Thymus (tissue), 11 donors: Measurements from ENCODE around the gene IBSP. TPM values are rescaled to one million over a fixed set of nuclear protein-coding genes. Genes with fewer than 3 reads are reported as not detected.

Experiments used
- DNase-seq, 9 donors: peaks; one replicate each; pipeline ENCODE4 v3.0.0-alpha.2; 2013; ENCODE audit warnings: low spot score in 9 of 9, low read depth in 6 of 9, missing footprints in 1 of 9
- H3K27ac ChIP-seq, 2 donors: one replicate each; pipeline ENCODE4 v1.5.1; 2013; ENCODE audit warnings: control low read depth in 1 of 2, low read depth in 1 of 2, low read length in 1 of 2, mild to moderate bottlenecking in 1 of 2, moderate library complexity in 1 of 2
- H3K27me3 ChIP-seq, 2 donors: one replicate each; pipeline ENCODE4 v1.5.1; 2013; ENCODE audit warnings: low read length in 1 of 2; ENCODE audit not compliant: control insufficient read depth in 2 of 2, insufficient read depth in 1 of 2
- H3K36me3 ChIP-seq, 2 donors: one replicate each; pipeline ENCODE4 v1.5.1; 2013; ENCODE audit warnings: low read length in 1 of 2, mild to moderate bottlenecking in 1 of 2, moderate library complexity in 1 of 2; ENCODE audit not compliant: control insufficient read depth in 2 of 2, insufficient read depth in 2 of 2
- H3K4me1 ChIP-seq, 2 donors: one replicate each; pipeline ENCODE4 v1.5.1; 2013; ENCODE audit warnings: low read length in 2 of 2; ENCODE audit not compliant: control insufficient read depth in 2 of 2, insufficient read depth in 2 of 2
- H3K4me3 ChIP-seq, 2 donors: one replicate each; pipeline ENCODE4 v1.5.1; 2013; ENCODE audit warnings: low read length in 2 of 2, control low read depth in 1 of 2, mild to moderate bottlenecking in 1 of 2
- H3K9me3 ChIP-seq, 2 donors: one replicate each; pipeline ENCODE4 v1.5.1; 2013; ENCODE audit warnings: low read length in 1 of 2, mild to moderate bottlenecking in 1 of 2; ENCODE audit not compliant: control insufficient read depth in 2 of 2, insufficient read depth in 1 of 2
- WGBS: extraction: QIAGEN DNeasy Blood & Tissue Kit; methylation state at CpG from one replicate; pipeline ENCODE4 v1.1.7; 2013; 5-methylcytosine and 5-hydroxymethylcytosine counted together
- polyA plus RNA-seq: library from polyadenylated mRNA; stranded (reverse); fragments of 200-250 nt; gene quantifications from one replicate; pipeline ENCODE4 v1.2.3, GENCODE V29; 2013
- total RNA-seq: library from RNA; stranded (reverse); fragments of 120-200 nt; gene quantifications from one replicate; pipeline ENCODE4 v1.2.4, GENCODE V29; 2013
- donor health status: healthy.

Gene IBSP
- total and polyA plus RNA-seq, 2 donors, result 0.33 to 1.6 TPM

GRCh38 chr4:87803421-87803820 lies 4.1 kb downstream of the IBSP start:
- Histone ChIP-seq H3K9me3 (no peaks in the 10 kb centered on the region), H3K36me3 (no peaks in the 10 kb centered on the region), H3K4me1 (no peaks in the 10 kb centered on the region), H3K4me3 (no peak overlapping the region), H3K27ac (no peak overlapping the region), H3K27me3 (no peaks in the 10 kb centered on the region)
- DNase-seq, result no peak
- 91% methylated on average over 2 of the region's 2 CpGs for WGBS

- Histone ChIP-seq H3K4me1 (no peaks in the 10 kb centered on the region), H3K9me3 (no peaks in the 10 kb centered on the region), H3K27ac (no peak overlapping the region)
Measured at GRCh38 chr4:87804871-87805270, 5.5 kb downstream of the IBSP start.

GRCh38 chr4:87805971-87806370 lies 6.6 kb downstream of the IBSP start:
- Histone ChIP-seq H3K9me3 (no peaks in the 10 kb centered on the region), H3K4me3 (no peak overlapping the region), H3K27ac (no peak overlapping the region), H3K27me3 (no peaks in the 10 kb centered on the region), H3K4me1 (no peaks in the 10 kb centered on the region), H3K36me3 (no peaks in the 10 kb centered on the region)
- WGBS, result 97% methylated on average over 2 of the region's 2 CpGs
- DNase-seq, result no peak

More at GRCh38 chr4:87804871-87805270, 5.5 kb downstream of the IBSP start:
- Histone ChIP-seq H3K4me3 (no peak overlapping the region), H3K36me3 (no peaks in the 10 kb centered on the region), H3K27me3 (no peaks in the 10 kb centered on the region)
- DNase-seq, result no peak
- WGBS, result 84% methylated on average over 2 of the region's 2 CpGs

DNA sequence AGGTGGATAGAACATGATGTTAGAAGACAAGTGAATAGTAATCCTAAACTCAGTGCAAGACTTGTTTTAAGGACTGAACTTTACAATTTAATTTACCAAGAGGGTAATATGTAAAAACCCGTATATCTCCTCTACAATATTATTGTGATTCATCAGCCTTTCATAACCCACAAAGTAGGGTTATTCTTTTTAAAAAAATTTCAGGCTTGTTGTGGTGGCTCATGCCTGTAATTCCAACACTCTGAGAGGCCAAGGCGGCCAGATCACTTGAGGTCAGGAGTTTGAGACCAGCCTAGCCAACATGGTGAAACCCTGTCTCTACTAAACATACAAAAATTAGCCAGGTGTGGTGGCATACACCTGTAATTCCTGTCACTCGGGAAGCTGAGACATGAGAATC lies 7.2 kb downstream of the IBSP start:
- Histone ChIP-seq H3K36me3 (no peaks in the 10 kb centered on the region), H3K27ac (no peak overlapping the region), H3K4me3 (no peak overlapping the region), H3K27me3 (no peaks in the 10 kb centered on the region), H3K9me3 (no peaks in the 10 kb centered on the region), H3K4me1 (no peaks in the 10 kb centered on the region)
- DNase-seq, result no peak
- 97% methylated on average over 3 of the region's 3 CpGs for whole genome bisulfite sequencing

DNA sequence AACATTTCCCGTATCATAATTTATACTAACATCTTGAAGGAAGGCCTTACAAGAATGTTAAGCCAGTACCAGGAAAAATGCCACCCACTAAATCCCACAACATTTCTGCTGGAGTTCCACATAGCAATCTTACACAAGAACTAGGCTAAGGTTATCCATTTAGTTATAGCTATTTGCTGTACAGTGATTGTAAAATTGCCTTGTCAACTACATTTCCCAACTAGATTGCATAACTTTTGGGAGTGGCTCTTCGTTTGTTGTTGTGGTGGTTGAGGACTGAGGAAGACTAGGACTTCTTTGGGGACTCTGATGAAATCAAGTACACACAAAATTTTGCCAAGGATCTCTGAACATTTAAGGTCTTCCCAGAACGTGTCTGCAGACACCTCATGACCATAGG lies 8.0 kb downstream of the IBSP start:
- Histone ChIP-seq H3K27me3 (no peaks in the 10 kb centered on the region), H3K4me3 (no peak overlapping the region)

GRCh38 chr4:87811977-87812376 lies 12.6 kb downstream of the IBSP start:
- Histone ChIP-seq H3K36me3 (no peaks in the 10 kb centered on the region), H3K9me3 (no peaks in the 10 kb centered on the region), H3K4me1 (no peaks in the 10 kb centered on the region), H3K4me3 (no peak overlapping the region), H3K27me3 (no peaks in the 10 kb centered on the region), H3K27ac (no peak overlapping the region)
- 98% methylated on average over 2 of the region's 2 CpGs for WGBS
- no peak for DNase-seq

More for the DNA sequence above, 8.0 kb downstream of the IBSP start:
- DNase-seq, result no peak
- Histone ChIP-seq H3K36me3 (no peaks in the 10 kb centered on the region), H3K9me3 (no peaks in the 10 kb centered on the region), H3K4me1 (no peaks in the 10 kb centered on the region), H3K27ac (no peak overlapping the region)
- WGBS, result 88% methylated on average over 3 of the region's 3 CpGs

DNA sequence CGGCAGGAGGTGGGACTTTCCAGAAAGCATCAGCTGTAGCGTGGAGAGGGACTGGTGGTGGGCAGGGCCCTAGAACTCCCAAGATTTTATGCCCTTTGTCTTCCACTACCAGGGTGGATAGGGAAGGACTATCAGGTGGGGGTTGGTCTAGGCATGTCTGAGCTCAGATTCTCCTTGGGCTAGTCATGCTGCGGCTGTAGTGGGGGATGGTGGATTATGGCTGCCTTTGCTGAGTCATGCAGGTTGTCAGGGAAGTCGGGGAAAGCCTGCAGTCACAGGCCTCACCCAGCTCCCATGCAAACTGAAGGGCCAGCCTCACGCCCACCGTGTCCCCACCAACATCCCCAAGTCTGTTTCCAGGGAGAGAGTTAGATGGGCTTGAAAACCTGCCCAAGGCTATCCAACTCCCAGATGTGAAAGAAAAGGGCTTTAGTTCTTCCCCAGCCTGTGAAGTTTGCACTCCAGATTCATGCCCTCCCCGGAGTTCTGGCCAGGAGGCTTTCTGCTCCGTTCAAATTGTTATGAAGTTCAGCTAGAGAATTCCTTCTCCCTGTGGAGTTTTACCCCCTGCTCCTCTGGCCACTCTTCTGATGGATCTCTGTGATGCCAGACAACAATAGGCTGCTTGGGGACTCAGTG lies 20.0 kb downstream of the IBSP start:
- Histone ChIP-seq H3K4me1 (no peaks in the 10 kb centered on the region), H3K36me3 (no peaks in the 10 kb centered on the region), H3K27me3 (no peaks in the 10 kb centered on the region), H3K9me3 (no peaks in the 10 kb centered on the region), H3K4me3 (no peak overlapping the region), H3K27ac (no peak overlapping the region)
- no peak for DNase-seq
- 84% methylated on average over 8 of the region's 8 CpGs for WGBS

DNA sequence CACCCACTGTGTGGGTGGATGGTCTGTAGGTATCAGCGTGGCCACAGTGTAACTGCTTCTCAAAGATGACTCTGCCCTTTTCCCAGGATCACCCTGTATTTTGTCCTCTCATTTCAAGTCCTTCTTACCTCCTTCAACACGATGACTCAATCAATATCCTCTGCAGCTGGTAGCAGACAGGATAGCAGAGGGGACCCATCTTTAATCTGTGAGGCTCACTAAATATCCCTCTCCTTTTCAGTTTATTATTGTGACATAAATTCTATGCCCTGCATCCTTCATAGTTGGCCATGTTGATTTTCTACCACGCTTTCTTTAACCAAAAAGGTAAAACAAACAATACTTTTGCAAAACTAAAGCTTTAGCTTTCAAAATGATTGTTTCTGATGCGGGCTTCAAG lies 23.8 kb downstream of the IBSP start:
- no peaks in the 10 kb centered on the region for H3K27me3 ChIP-seq
- no peaks in the 10 kb centered on the region for H3K9me3 ChIP-seq
- no peaks in the 10 kb centered on the region for H3K36me3 ChIP-seq
- no peaks in the 10 kb centered on the region for H3K4me1 ChIP-seq
- H3K4me3 ChIP-seq, result no peak overlapping the region
- no peak for DNase-seq
- WGBS, result 91% methylated on average over 4 of the region's 4 CpGs
- no peak overlapping the region for H3K27ac ChIP-seq

GRCh38 chr4:87823724-87824123 lies 24.4 kb downstream of the IBSP start:
- no peak for DNase-seq
- Histone ChIP-seq H3K27me3 (no peaks in the 10 kb centered on the region), H3K4me3 (no peak overlapping the region), H3K4me1 (no peaks in the 10 kb centered on the region), H3K36me3 (no peaks in the 10 kb centered on the region), H3K27ac (no peak overlapping the region), H3K9me3 (no peaks in the 10 kb centered on the region)
- WGBS, result 91% methylated on average over 1 of the region's 1 CpG
